T-helper 2 cell treated with Interferon-gamma antibody and Interleukin-4, amounts not matched to agents 100 ng/mL and 5 ng/mL, for 36 hours (primary cell): ENCODE results near the gene BACH1. TPM values are rescaled to one million over a fixed set of nuclear protein-coding genes. Genes with fewer than 3 reads are reported as not detected.

Experiments used
- intact Hi-C: fragments of 100-400 bp; cut with micrococcal nuclease; formaldehyde crosslinking; loops from one replicate; pipeline ENCODE4 v1.15.1; 2023
- total RNA-seq: library from RNA; stranded (reverse); gene quantifications from 2 replicates; pipeline ENCODE4 v1.2.3, GENCODE V29; 2022

BACH1 gene
- total RNA-seq, 1 donor from 2014 or later, result 23.7 TPM

GRCh38 chr21:29290240-29290639, 8.5 kb upstream of the BACH1 start:
- intact Hi-C loops, result no loop called here

- intact Hi-C loops, result no loop called here
Observed at GRCh38 chr21:29293495-29293894, 5.2 kb upstream of the BACH1 start.

- intact Hi-C loops, result loop anchor here (5.0 kb wide), 2 partner anchors 52 to 203 kb away; no protein-coding TSS in a partner anchor
Observed at GRCh38 chr21:29295066-29295650, 3.6 kb upstream of the BACH1 start.

- intact Hi-C loops, result loop anchor here (5.0 kb wide), 2 partner anchors 51 to 204 kb away; no protein-coding TSS in a partner anchor
Observed at GRCh38 chr21:29296446-29296845, 2.3 kb upstream of the BACH1 start.

- intact Hi-C loops, result loop anchor here (1.0 to 5.0 kb wide), 5 partner anchors 50 to 412 kb away; partner anchors contain the start of gene CCT8
Observed at GRCh38 chr21:29297483-29298347, 1.0 kb upstream of the BACH1 start.

- intact Hi-C loops, result loop anchor here (1.0 to 5.0 kb wide), 6 partner anchors 48 to 307 kb away; partner anchors contain the start of genes LTN1 and USP16
Observed at GRCh38 chr21:29299046-29299915, 559 bp downstream of the BACH1 start.

GRCh38 chr21:29299916-29300806, 1.4 kb downstream of the BACH1 start:
- intact Hi-C loops, result loop anchor here (1.0 to 5.0 kb wide), 6 partner anchors 47 to 308 kb away; partner anchors contain the start of genes LTN1 and USP16

GRCh38 chr21:29300807-29301138, 2.1 kb downstream of the BACH1 start:
- intact Hi-C loops, result no loop called here

- intact Hi-C loops, result no loop called here
Observed at GRCh38 chr21:29301691-29302090, 3.0 kb downstream of the BACH1 start.

GRCh38 chr21:29302359-29302875, 3.7 kb downstream of the BACH1 start:
- intact Hi-C loops, result no loop called here

GRCh38 chr21:29303288-29303687, 4.6 kb downstream of the BACH1 start:
- intact Hi-C loops, result no loop called here

GRCh38 chr21:29304597-29304996, 5.9 kb downstream of the BACH1 start:
- intact Hi-C loops, result no loop called here

- intact Hi-C loops, result no loop called here
Observed at GRCh38 chr21:29305068-29305467, 6.3 kb downstream of the BACH1 start.

GRCh38 chr21:29305561-29305960, 6.8 kb downstream of the BACH1 start:
- intact Hi-C loops, result no loop called here

- intact Hi-C loops, result no loop called here
Observed at GRCh38 chr21:29306920-29307319, 8.2 kb downstream of the BACH1 start.

GRCh38 chr21:29307718-29308455, 9.2 kb downstream of the BACH1 start:
- intact Hi-C loops, result no loop called here

- intact Hi-C loops, result no loop called here
Observed at GRCh38 chr21:29308456-29308783, 9.7 kb downstream of the BACH1 start.

GRCh38 chr21:29309703-29310102, 11.0 kb downstream of the BACH1 start:
- intact Hi-C loops, result no loop called here

GRCh38 chr21:29311802-29312201, 13.1 kb downstream of the BACH1 start:
- intact Hi-C loops, result no loop called here

- intact Hi-C loops, result no loop called here
Observed at GRCh38 chr21:29312981-29313380, 14.3 kb downstream of the BACH1 start.
